GM18502 (cell line): ENCODE measurements around the gene GRIN3B.

ENCODE experiments used
- ATAC-seq: cut with Tn5 transposase; IDR thresholded peaks from one replicate; pipeline ENCODE4 v1.9.1; 2021; ENCODE audit warnings: mild to moderate bottlenecking; ENCODE audit not compliant: unreplicated experiment, poor library complexity

GRIN3B gene

GRCh38 chr19:964761-965694 is 35.2 kb upstream of the GRIN3B start:
- ATAC-seq, result no peak

- no peak for ATAC-seq
Measured at GRCh38 chr19:966485-967088, 33.6 kb upstream of the GRIN3B start.

GRCh38 chr19:970695-971094 is 29.5 kb upstream of the GRIN3B start:
- ATAC-seq, result no peak

- no peak for ATAC-seq
Measured at GRCh38 chr19:971795-972194, 28.4 kb upstream of the GRIN3B start.

- ATAC-seq, result no peak
Measured at GRCh38 chr19:972281-972680, 27.9 kb upstream of the GRIN3B start.

GRCh38 chr19:973726-974563 is 26.3 kb upstream of the GRIN3B start:
- ATAC-seq, result no peak

GRCh38 chr19:974564-975257 is 25.5 kb upstream of the GRIN3B start:
- ATAC-seq, result no peak

- no peak for ATAC-seq
Measured at GRCh38 chr19:976476-976875, 23.7 kb upstream of the GRIN3B start.

- ATAC-seq, result no peak
Measured at GRCh38 chr19:977058-977464, 23.2 kb upstream of the GRIN3B start.

GRCh38 chr19:979318-979741 is 20.9 kb upstream of the GRIN3B start:
- no peak for ATAC-seq

- no peak for ATAC-seq
Measured at GRCh38 chr19:980133-980998, 19.9 kb upstream of the GRIN3B start.

GRCh38 chr19:982567-983170 is 17.6 kb upstream of the GRIN3B start:
- ATAC-seq, result peak; percentile 45

- ATAC-seq, result peak; percentile 77
Measured at GRCh38 chr19:984165-984967, 15.9 kb upstream of the GRIN3B start, which contains the start of gene WDR18. TSS of gene WDR18 (plus strand) at chr19:984345. CDS start at chr19:984354, 9 bp downstream.

- ATAC-seq, result no peak
Measured at GRCh38 chr19:986083-986482, 14.1 kb upstream of the GRIN3B start.

- no peak for ATAC-seq
Measured at GRCh38 chr19:988081-988480, 12.1 kb upstream of the GRIN3B start.

- ATAC-seq, result no peak
Measured at GRCh38 chr19:988510-988909, 11.7 kb upstream of the GRIN3B start.

GRCh38 chr19:989381-990081 is 10.7 kb upstream of the GRIN3B start:
- no peak for ATAC-seq
